IMR-90 (cell line): Measurements from ENCODE around the gene BCHE. TPM values are rescaled to one million over a fixed set of nuclear protein-coding genes. Genes with fewer than 3 reads are reported as not detected.

Source experiments
- ATAC-seq: fragments of 200-7000 bp; cut with Tn5 transposase; 2 replicates; pipeline ENCODE4 v1.9.1; 2020; ENCODE audit warnings: low read depth, mild to moderate bottlenecking, moderate library complexity
- BruUV-seq: library from RNA; stranded (reverse); fragments of 400-500 nt; replicated peaks from 2 replicates; lab custom pipeline; 2021; lab: Mats Ljungman, UMichigan
- CTCF ChIA-PET: fragments of 300-600 bp; formaldehyde crosslinking; extraction: SDS; loops from one replicate; lab custom pipeline; 2021; ENCODE audit warnings: antibody characterized with exemption; lab: Yijun Ruan, JAX
- POLR2A ChIA-PET: fragments of 300-600 bp; sonication (Branson Sonifier 250); formaldehyde crosslinking; loops from one replicate; lab custom pipeline; 2022; ENCODE audit warnings: antibody characterized with exemption; ENCODE audit not compliant: unreplicated experiment; lab: Charles Lee
- DNase-seq: peaks from one replicate; pipeline ENCODE4 v3.0.0; 2013
- H2AFZ ChIP-seq: replicated peaks from 2 replicates; pipeline ENCODE3; 2013; ENCODE audit warnings: low read length, mild to moderate bottlenecking; ENCODE audit not compliant: poor library complexity
- H2AK5ac ChIP-seq: 2 replicates; pipeline ENCODE4 v1.6.1; 2013; ENCODE audit warnings: low read depth, low read length, inconsistent platforms
- H2AK9ac ChIP-seq: replicated peaks from 2 replicates; pipeline ENCODE3; 2013; ENCODE audit warnings: mild to moderate bottlenecking, low read depth, low read length, moderate library complexity; ENCODE audit not compliant: poor library complexity
- H2BK120ac ChIP-seq: 2 replicates; pipeline ENCODE4 v1.6.1; 2013; ENCODE audit warnings: low read depth, low read length, inconsistent platforms
- H2BK15ac ChIP-seq: 3 replicates; pipeline ENCODE4 v1.6.1; 2013; ENCODE audit warnings: low read depth, low read length, inconsistent platforms
- H2BK20ac ChIP-seq: 2 replicates; pipeline ENCODE4 v1.6.1; 2013; ENCODE audit warnings: low read depth, mild to moderate bottlenecking, inconsistent platforms, low read length, moderate library complexity
- H2BK5ac ChIP-seq: 2 replicates; pipeline ENCODE4 v1.6.1; 2013; ENCODE audit warnings: mild to moderate bottlenecking, low read depth, low read length, inconsistent platforms; ENCODE audit not compliant: poor library complexity, severe bottlenecking
- H3K14ac ChIP-seq: replicated peaks from 2 replicates; pipeline ENCODE4 v1.6.1; 2013; ENCODE audit warnings: low read depth, low read length, inconsistent platforms
- H3K18ac ChIP-seq: 2 replicates; pipeline ENCODE4 v1.6.1; 2013; ENCODE audit warnings: low read depth, low read length, control low read depth
- H3K23ac ChIP-seq: 2 replicates; pipeline ENCODE4 v1.6.1; 2013; ENCODE audit warnings: low read depth, low read length, inconsistent platforms
- H3K27ac ChIP-seq: 2 replicates; pipeline ENCODE4 v1.5.1; 2013; ENCODE audit warnings: mild to moderate bottlenecking, control low read depth, low read length; ENCODE audit not compliant: insufficient read depth
- H3K27me3 ChIP-seq: 2 replicates; pipeline ENCODE4 v1.6.1; 2013; ENCODE audit warnings: low read length; ENCODE audit not compliant: control insufficient read depth, insufficient read depth
- H3K36me3 ChIP-seq: 2 replicates; pipeline ENCODE4 v1.6.1; 2013; ENCODE audit warnings: low read length, mixed read lengths; ENCODE audit not compliant: control insufficient read depth, insufficient read depth
- H3K4ac ChIP-seq: 2 replicates; pipeline ENCODE4 v1.6.1; 2013; ENCODE audit warnings: low read depth, low read length, inconsistent platforms
- H3K4me1 ChIP-seq: 2 replicates; pipeline ENCODE4 v1.6.1; 2013; ENCODE audit warnings: low read length, mixed read lengths; ENCODE audit not compliant: control insufficient read depth, insufficient read depth
- H3K4me2 ChIP-seq: 2 replicates; pipeline ENCODE4 v1.6.1; 2013; ENCODE audit warnings: low read depth, mild to moderate bottlenecking, control low read depth, low read length, moderate library complexity
- H3K4me3 ChIP-seq: 2 replicates; pipeline ENCODE4 v1.5.1; 2013; ENCODE audit warnings: low read depth, mild to moderate bottlenecking, control low read depth, low read length, moderate library complexity; ENCODE audit not compliant: insufficient read depth
- H3K56ac ChIP-seq: 2 replicates; pipeline ENCODE4 v1.6.1; 2013; ENCODE audit warnings: low read length, inconsistent platforms; ENCODE audit not compliant: insufficient read depth; ENCODE audit errors: extremely low read depth
- H3K79me1 ChIP-seq, 2 experiments: 2 replicates each; pipeline ENCODE4 v1.6.1; 2013; ENCODE audit warnings: low read length in 2 of 2, inconsistent platforms in 1 of 2, low read depth in 1 of 2
- H3K9ac ChIP-seq: 2 replicates; pipeline ENCODE4 v1.6.1; 2013; ENCODE audit warnings: low read depth, low read length, control low read depth
- H3K9me1 ChIP-seq: 2 replicates; pipeline ENCODE4 v1.6.1; 2013; ENCODE audit warnings: low read length, inconsistent platforms; ENCODE audit not compliant: insufficient read depth
- H3K9me3 ChIP-seq: 2 replicates; pipeline ENCODE4 v1.6.1; 2013; ENCODE audit warnings: low read length; ENCODE audit not compliant: control insufficient read depth, insufficient read depth
- H4K20me1 ChIP-seq: 2 replicates; pipeline ENCODE4 v1.6.1; 2013; ENCODE audit warnings: low read length, inconsistent platforms; ENCODE audit not compliant: insufficient read depth
- H4K5ac ChIP-seq: 2 replicates; pipeline ENCODE4 v1.6.1; 2013; ENCODE audit warnings: mild to moderate bottlenecking, low read depth, low read length, control low read depth
- H4K8ac ChIP-seq, 2 experiments: 2 replicates each; pipeline ENCODE4 v1.6.1; 2013; ENCODE audit warnings: low read depth in 2 of 2, low read length in 2 of 2, control low read depth in 1 of 2, inconsistent platforms in 1 of 2
- H4K91ac ChIP-seq: 2 replicates; pipeline ENCODE4 v1.6.1; 2013; ENCODE audit warnings: low read depth, low read length, inconsistent platforms; ENCODE audit not compliant: insufficient read depth
- BHLHE40 ChIP-seq: fragments of 150-350 bp; IDR thresholded peaks from 2 replicates; pipeline ENCODE4 v1.6.1; 2016; ENCODE audit warnings: mild to moderate bottlenecking, low read depth, low read length
- CEBPB ChIP-seq: IDR thresholded peaks from 2 replicates; pipeline ENCODE4 v1.6.1; 2012; ENCODE audit warnings: low read depth, low read length, improper control_type of control experiment
- MXI1 ChIP-seq: IDR thresholded peaks from 2 replicates; pipeline ENCODE4 v1.6.1; 2012; ENCODE audit warnings: low read depth, mild to moderate bottlenecking, low read length, moderate library complexity, borderline replicate concordance
- NFE2L2 ChIP-seq: fragments of 150-350 bp; IDR thresholded peaks from 2 replicates; pipeline ENCODE4 v1.6.1; 2016; ENCODE audit warnings: low read depth, mild to moderate bottlenecking, low read length
- RAD21 ChIP-seq: IDR thresholded peaks from 2 replicates; pipeline ENCODE4 v1.6.1; 2012; ENCODE audit warnings: low read length, improper control_type of control experiment
- SMC3 ChIP-seq: fragments of 150-350 bp; IDR thresholded peaks from 2 replicates; pipeline ENCODE4 v1.6.1; 2016; ENCODE audit warnings: low read depth, mild to moderate bottlenecking, antibody characterized with exemption, low read length, moderate library complexity
- WGBS, 2 experiments: methylation state at CpG; one replicate each; pipeline versions ENCODE4 v1.1.5 to v1.1.7; 2013; ENCODE audit warnings: missing lambda C conversion rate in 2 of 2; ENCODE audit not compliant: insufficient read length in 1 of 2; ENCODE audit errors: extremely low coverage in 2 of 2; 5-methylcytosine and 5-hydroxymethylcytosine counted together
- dilution Hi-C: fragments of 300-500 bp; cut with HindIII; formaldehyde crosslinking; loops from one replicate; pipeline ENCODE4 v1.14.3; 2018; ENCODE audit warnings: low sequenced_read_pairs; ENCODE audit not compliant: unreplicated experiment
- in situ Hi-C: fragments of 300-500 bp; cut with MboI; formaldehyde crosslinking; loops from 3 replicates; pipeline ENCODE4 v1.14.3; 2019; ENCODE audit warnings: low sequenced_read_pairs, inconsistent platforms, mixed read lengths
- intact Hi-C: fragments of 100-400 bp; cut with micrococcal nuclease; formaldehyde crosslinking; loops from 2 replicates; pipeline ENCODE4 v1.10.0; 2022
- polyA plus RNA-seq, 3 experiments: library from polyadenylated mRNA; depleted of rRNA; stranded (reverse); fragments of >200 nt; gene quantifications; 2 replicates each; pipeline ENCODE4 v1.2.3, GENCODE V29; 2012; ENCODE audit warnings: low replicate concordance in 1 of 3
- total RNA-seq: library from RNA; depleted of rRNA; stranded (reverse); fragments of >200 nt; gene quantifications from 2 replicates; pipeline ENCODE4 v1.2.3, GENCODE V29; 2012

Gene BCHE
- total and polyA plus RNA-seq, 2 of the 4 experiments (the other 2 are of a cell fraction) = 1.5 to 1.6 TPM

GRCh38 chr3:165759041-165759440 lies 78.2 kb downstream of the BCHE start:
- no peak overlapping the region for H2BK120ac ChIP-seq
- no peak overlapping the region for H2AK5ac ChIP-seq
- CTCF ChIA-PET = no interaction called here
- ATAC-seq (no peak), DNase-seq (no peak)
- H3K14ac ChIP-seq = no peak overlapping the region
- H3K4ac ChIP-seq = no peak overlapping the region
- H4K5ac ChIP-seq = no peak overlapping the region
- no peaks in the 10 kb centered on the region for H3K79me1 ChIP-seq
- H3K9me1 ChIP-seq = no peaks in the 10 kb centered on the region
- no peaks in the 10 kb centered on the region for H3K9me3 ChIP-seq
- no peak overlapping the region for H2BK15ac ChIP-seq
- no peak overlapping the region for H2BK5ac ChIP-seq
- in situ Hi-C loops (no loop called here), dilution Hi-C loops (no loop called here), intact Hi-C loops (no loop called here)
- H3K4me3 ChIP-seq = no peak overlapping the region
- H2AK9ac ChIP-seq = no peak overlapping the region
- H3K27me3 ChIP-seq = no peaks in the 10 kb centered on the region
- POLR2A ChIA-PET = no interaction called here
- no peaks in the 10 kb centered on the region for H3K36me3 ChIP-seq
- H3K23ac ChIP-seq = no peak overlapping the region
- no peak overlapping the region for H3K4me2 ChIP-seq
- H2AFZ ChIP-seq = no peak overlapping the region
- no peak overlapping the region for H4K8ac ChIP-seq
- no TSS peak for BruUV-seq
- no peak for TF ChIP-seq CEBPB
- TF ChIP-seq BHLHE40 = no peak
- no peak for TF ChIP-seq MXI1
- TF ChIP-seq RAD21 = no peak
- no peak for TF ChIP-seq SMC3
- TF ChIP-seq NFE2L2 = no peak
- H2BK20ac ChIP-seq = no peak overlapping the region
- H3K56ac ChIP-seq = no peak overlapping the region
- H3K4me1 ChIP-seq = no peaks in the 10 kb centered on the region
- H4K20me1 ChIP-seq = no peaks in the 10 kb centered on the region
- H3K9ac ChIP-seq = no peak overlapping the region
- H3K18ac ChIP-seq = no peak overlapping the region
- H3K27ac ChIP-seq = no peak overlapping the region
- no peak overlapping the region for H4K91ac ChIP-seq
- WGBS, 2 experiments = no CpG with 5 or more reads among the region's 3 CpGs
